UCSD-AML1 (cell line): Measurements from ENCODE around the gene CEP120.

Experiments
- DNase-seq: peaks from one replicate; lab custom pipeline; 2025; ENCODE audit not compliant: unreplicated experiment; lab: John Stamatoyannopoulos, UW

The CEP120 gene

GRCh38 chr5:123304777-123305316 is 118.4 kb downstream of the CEP120 start:
- no peak for DNase-seq

GRCh38 chr5:123303802-123304201 is 119.4 kb downstream of the CEP120 start:
- DNase-seq, result no peak

GRCh38 chr5:123300266-123300665 is 122.9 kb downstream of the CEP120 start:
- DNase-seq, result no peak

GRCh38 chr5:123299136-123299535 is 124.1 kb downstream of the CEP120 start:
- no peak for DNase-seq

GRCh38 chr5:123298335-123299030 is 124.7 kb downstream of the CEP120 start:
- no peak for DNase-seq

GRCh38 chr5:123297866-123298265 is 125.3 kb downstream of the CEP120 start:
- no peak for DNase-seq

- no peak for DNase-seq
Observed at GRCh38 chr5:123297198-123297831, 125.9 kb downstream of the CEP120 start.
